ENCODE measurements around the gene VSX1.

The VSX1 gene

GRCh38 chr20:25050501-25051350 is 31.2 kb downstream of the VSX1 start:
- no peak overlapping the region for H3K4me3 ChIP-seq
- TF ChIP-seq POLR2AphosphoS5 (IDR thresholded peaks at IDR 0.05; ENCODE audit: borderline replicate concordance, low read depth, low read length) (no peak), EZH2 (IDR thresholded peaks at IDR 0.05) (no peak), FOXP2 (optimal IDR thresholded peaks at IDR 0.05; ENCODE audit: control extremely low read depth, extremely low read length, insufficient read depth) (no peak)
- H3K27ac ChIP-seq = no peak overlapping the region
- H3K9ac ChIP-seq (ENCODE audit: insufficient read length) = no peak overlapping the region
- DNase-seq (ENCODE audit: low read depth, low spot score) = no peak
- no peaks in the 10 kb centered on the region for H3K36me3 ChIP-seq (ENCODE audit: insufficient read depth, low read length)
- no peaks in the 10 kb centered on the region for H3K9me3 ChIP-seq (ENCODE audit: low read depth, low read length)

GRCh38 chr20:25050082-25050481 is 31.9 kb downstream of the VSX1 start:
- Histone ChIP-seq H3K9me3 (ENCODE audit: low read depth, low read length) (no peaks in the 10 kb centered on the region), H3K9ac (ENCODE audit: insufficient read length) (no peak overlapping the region), H3K27ac (no peak overlapping the region), H3K4me3 (no peak overlapping the region), H3K36me3 (ENCODE audit: insufficient read depth, low read length) (no peaks in the 10 kb centered on the region)
- TF ChIP-seq EZH2 (IDR thresholded peaks at IDR 0.05) = no peak
- no peak for TF ChIP-seq POLR2AphosphoS5 (IDR thresholded peaks at IDR 0.05; ENCODE audit: borderline replicate concordance, low read depth, low read length)
- no peak for TF ChIP-seq FOXP2 (optimal IDR thresholded peaks at IDR 0.05; ENCODE audit: control extremely low read depth, extremely low read length, insufficient read depth)
- DNase-seq (ENCODE audit: low read depth, low spot score) = no peak

- DNase-seq (ENCODE audit: low read depth, low spot score) = no peak
- Histone ChIP-seq H3K36me3 (ENCODE audit: insufficient read depth, low read length) (no peaks in the 10 kb centered on the region), H3K9ac (ENCODE audit: insufficient read length) (no peak overlapping the region), H3K4me3 (no peak overlapping the region), H3K27ac (no peak overlapping the region), H3K9me3 (ENCODE audit: low read depth, low read length) (no peaks in the 10 kb centered on the region)
- TF ChIP-seq POLR2AphosphoS5 (IDR thresholded peaks at IDR 0.05; ENCODE audit: borderline replicate concordance, low read depth, low read length) (no peak), FOXP2 (optimal IDR thresholded peaks at IDR 0.05; ENCODE audit: control extremely low read depth, extremely low read length, insufficient read depth) (no peak), EZH2 (IDR thresholded peaks at IDR 0.05) (no peak)
Measured at GRCh38 chr20:25049261-25050060, 32.5 kb downstream of the VSX1 start.

DNA sequence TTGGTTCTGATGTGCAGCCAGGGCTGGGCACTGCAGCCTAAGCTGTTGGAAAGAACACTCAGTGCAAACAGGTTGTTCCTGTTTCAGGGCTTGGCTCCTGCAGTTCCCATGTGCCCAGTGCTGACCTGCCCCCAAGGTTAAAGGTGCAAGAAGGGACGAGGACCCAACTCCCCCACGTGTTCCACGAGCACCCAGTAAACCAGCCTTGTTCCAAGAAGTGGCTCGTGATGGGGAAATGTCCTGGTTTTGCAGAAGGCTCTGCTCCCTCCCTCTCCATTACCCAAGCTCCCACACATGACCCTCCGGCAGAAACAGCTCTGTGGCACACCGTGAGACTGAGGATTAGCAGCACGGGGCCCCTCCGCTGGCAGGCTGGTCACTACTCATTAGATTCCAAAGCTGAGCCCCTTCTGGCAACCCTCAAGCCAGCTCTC is 33.4 kb downstream of the VSX1 start:
- no peak overlapping the region for H3K27ac ChIP-seq
- H3K9ac ChIP-seq (ENCODE audit: insufficient read length) = no peak overlapping the region
- TF ChIP-seq EZH2 (IDR thresholded peaks at IDR 0.05) (no peak), FOXP2 (optimal IDR thresholded peaks at IDR 0.05; ENCODE audit: control extremely low read depth, extremely low read length, insufficient read depth) (no peak), POLR2AphosphoS5 (IDR thresholded peaks at IDR 0.05; ENCODE audit: borderline replicate concordance, low read depth, low read length) (no peak)
- H3K9me3 ChIP-seq (ENCODE audit: low read depth, low read length) = no peaks in the 10 kb centered on the region
- H3K4me3 ChIP-seq = no peak overlapping the region
- no peak for DNase-seq (ENCODE audit: low read depth, low spot score)
- no peaks in the 10 kb centered on the region for H3K36me3 ChIP-seq (ENCODE audit: insufficient read depth, low read length)

GRCh38 chr20:25047766-25048165 is 34.2 kb downstream of the VSX1 start:
- Histone ChIP-seq H3K36me3 (ENCODE audit: insufficient read depth, low read length) (no peaks in the 10 kb centered on the region), H3K27ac (no peak overlapping the region), H3K9ac (ENCODE audit: insufficient read length) (no peak overlapping the region), H3K9me3 (ENCODE audit: low read depth, low read length) (no peaks in the 10 kb centered on the region), H3K4me3 (no peak overlapping the region)
- TF ChIP-seq FOXP2 (optimal IDR thresholded peaks at IDR 0.05; ENCODE audit: control extremely low read depth, extremely low read length, insufficient read depth) (no peak), POLR2AphosphoS5 (IDR thresholded peaks at IDR 0.05; ENCODE audit: borderline replicate concordance, low read depth, low read length) (no peak), EZH2 (IDR thresholded peaks at IDR 0.05) (no peak)
- DNase-seq (ENCODE audit: low read depth, low spot score) = no peak

DNA sequence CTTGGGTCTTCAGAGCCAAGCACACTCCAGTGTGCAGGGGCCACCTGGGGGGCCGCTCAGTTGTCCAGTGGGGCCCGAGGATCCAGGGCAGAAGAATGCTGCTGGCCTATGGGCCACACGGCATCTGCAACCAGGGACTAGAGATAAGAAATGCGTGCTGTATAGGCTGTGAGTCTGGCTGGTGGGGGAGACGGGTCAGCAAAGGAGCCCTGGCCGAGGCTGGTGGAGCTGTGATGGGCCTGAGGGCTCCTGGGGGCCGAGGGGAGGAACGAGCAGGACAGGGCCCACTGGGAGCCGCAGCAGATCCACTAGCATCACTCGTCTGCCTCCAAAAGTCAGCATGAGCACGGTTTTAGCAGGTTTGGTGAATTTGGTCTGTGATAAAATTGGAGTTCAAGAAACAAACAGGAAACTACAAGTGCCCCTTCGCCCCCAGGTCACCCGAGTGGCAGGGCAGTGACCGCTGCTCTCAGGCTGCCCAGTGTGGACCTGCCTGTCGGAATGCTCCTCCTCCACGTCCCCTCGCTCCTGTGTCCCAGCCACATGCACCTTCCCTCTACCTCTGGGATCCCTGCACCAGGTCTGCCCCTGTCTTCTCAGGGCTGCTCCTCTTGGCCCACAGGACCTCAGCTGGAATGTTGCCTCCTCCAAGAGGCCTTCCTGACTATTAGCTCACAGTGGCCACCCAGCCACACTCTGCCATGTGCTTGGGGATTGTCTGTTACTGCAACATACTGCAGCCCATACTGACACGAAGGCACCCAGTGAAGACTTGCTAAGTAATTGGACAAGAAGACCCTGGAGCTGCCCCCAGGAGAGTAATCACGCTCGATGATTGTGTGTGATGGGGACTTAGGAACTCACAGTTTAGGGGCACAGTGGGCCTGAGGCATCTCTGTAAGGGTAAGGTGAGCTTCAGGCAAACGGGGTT is 34.9 kb downstream of the VSX1 start:
- no peak for TF ChIP-seq EZH2 (IDR thresholded peaks at IDR 0.05)
- no peak for DNase-seq (ENCODE audit: low read depth, low spot score)
- H3K9me3 ChIP-seq (ENCODE audit: low read depth, low read length) = no peaks in the 10 kb centered on the region
- H3K36me3 ChIP-seq (ENCODE audit: insufficient read depth, low read length) = no peaks in the 10 kb centered on the region
- no peak overlapping the region for H3K27ac ChIP-seq
- H3K9ac ChIP-seq (ENCODE audit: insufficient read length) = no peak overlapping the region
- H3K4me3 ChIP-seq = no peak overlapping the region

DNA sequence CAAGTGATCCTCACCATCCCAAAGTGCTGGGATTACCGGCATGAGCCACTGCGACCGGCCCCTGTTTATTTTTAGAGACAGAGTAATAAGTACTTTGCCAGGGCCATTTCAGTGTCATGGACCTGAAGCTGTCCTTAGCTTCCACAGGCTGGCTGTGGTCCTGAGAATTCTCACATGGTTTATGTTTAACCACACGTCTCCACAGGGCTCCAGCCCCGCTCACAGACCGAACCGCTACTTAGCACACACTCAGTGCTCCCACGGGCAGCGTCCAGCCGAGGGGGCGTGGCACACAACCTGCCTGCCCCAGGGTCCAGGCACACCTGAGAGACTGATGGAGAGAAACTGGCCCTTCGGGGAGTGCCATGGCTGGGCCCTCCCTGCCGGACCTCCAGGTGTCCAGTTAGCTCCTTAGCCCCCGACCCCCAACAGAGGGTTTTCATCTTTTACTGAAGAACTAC is 35.7 kb downstream of the VSX1 start:
- Histone ChIP-seq H3K27ac (no peak overlapping the region), H3K4me3 (no peak overlapping the region), H3K9ac (ENCODE audit: insufficient read length) (no peak overlapping the region), H3K36me3 (ENCODE audit: insufficient read depth, low read length) (no peaks in the 10 kb centered on the region), H3K9me3 (ENCODE audit: low read depth, low read length) (no peaks in the 10 kb centered on the region)
- DNase-seq (ENCODE audit: low read depth, low spot score) = no peak
- TF ChIP-seq EZH2 (IDR thresholded peaks at IDR 0.05) (no peak), FOXP2 (optimal IDR thresholded peaks at IDR 0.05; ENCODE audit: control extremely low read depth, extremely low read length, insufficient read depth) (no peak), POLR2AphosphoS5 (IDR thresholded peaks at IDR 0.05; ENCODE audit: borderline replicate concordance, low read depth, low read length) (no peak)

GRCh38 chr20:25045343-25045712 is 36.6 kb downstream of the VSX1 start:
- Histone ChIP-seq H3K4me3 (no peak overlapping the region), H3K27ac (no peak overlapping the region), H3K9me3 (ENCODE audit: low read depth, low read length) (no peaks in the 10 kb centered on the region), H3K36me3 (ENCODE audit: insufficient read depth, low read length) (no peaks in the 10 kb centered on the region), H3K9ac (ENCODE audit: insufficient read length) (no peak overlapping the region)
- no peak for TF ChIP-seq FOXP2 (optimal IDR thresholded peaks at IDR 0.05; ENCODE audit: control extremely low read depth, extremely low read length, insufficient read depth)
- TF ChIP-seq EZH2 (IDR thresholded peaks at IDR 0.05) = no peak
- TF ChIP-seq POLR2AphosphoS5 (IDR thresholded peaks at IDR 0.05; ENCODE audit: borderline replicate concordance, low read depth, low read length) = no peak
- DNase-seq (ENCODE audit: low read depth, low spot score) = no peak

Data from SK-N-MC (cell line).